ENCODE results near the gene NTRK3.

DNA sequence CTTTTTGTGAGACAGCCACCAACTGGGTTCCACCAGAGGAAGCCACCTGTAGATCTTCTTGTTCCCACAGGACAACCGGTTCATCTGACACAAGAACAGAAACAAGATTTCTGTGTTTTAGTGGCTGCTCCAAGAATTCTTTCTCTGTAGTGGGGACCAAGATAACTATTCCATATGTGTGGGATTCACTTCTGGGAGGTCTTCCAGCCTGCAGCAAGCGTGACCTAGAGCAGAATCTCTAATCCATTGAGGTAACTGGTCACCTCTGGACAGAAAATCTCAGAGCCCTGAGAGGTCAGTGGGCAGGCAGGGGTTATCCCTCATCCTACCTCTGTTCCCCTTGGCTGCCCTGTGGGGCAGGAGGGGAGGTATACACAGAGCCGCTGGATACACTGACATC lies 311.3 kb downstream of the NTRK3 start:
- TF ChIP-seq, protein P1, sequence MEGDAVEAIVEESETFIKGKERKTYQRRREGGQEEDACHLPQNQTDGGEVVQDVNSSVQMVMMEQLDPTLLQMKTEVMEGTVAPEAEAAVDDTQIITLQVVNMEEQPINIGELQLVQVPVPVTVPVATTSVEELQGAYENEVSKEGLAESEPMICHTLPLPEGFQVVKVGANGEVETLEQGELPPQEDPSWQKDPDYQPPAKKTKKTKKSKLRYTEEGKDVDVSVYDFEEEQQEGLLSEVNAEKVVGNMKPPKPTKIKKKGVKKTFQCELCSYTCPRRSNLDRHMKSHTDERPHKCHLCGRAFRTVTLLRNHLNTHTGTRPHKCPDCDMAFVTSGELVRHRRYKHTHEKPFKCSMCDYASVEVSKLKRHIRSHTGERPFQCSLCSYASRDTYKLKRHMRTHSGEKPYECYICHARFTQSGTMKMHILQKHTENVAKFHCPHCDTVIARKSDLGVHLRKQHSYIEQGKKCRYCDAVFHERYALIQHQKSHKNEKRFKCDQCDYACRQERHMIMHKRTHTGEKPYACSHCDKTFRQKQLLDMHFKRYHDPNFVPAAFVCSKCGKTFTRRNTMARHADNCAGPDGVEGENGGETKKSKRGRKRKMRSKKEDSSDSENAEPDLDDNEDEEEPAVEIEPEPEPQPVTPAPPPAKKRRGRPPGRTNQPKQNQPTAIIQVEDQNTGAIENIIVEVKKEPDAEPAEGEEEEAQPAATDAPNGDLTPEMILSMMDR (conservative IDR thresholded peaks at IDR 0.05), result no peak
- TF ChIP-seq EZH2 (IDR thresholded peaks at IDR 0.05; ENCODE audit: low read depth), result no peak

Measured in PC-9 (cell line).